GM18505 (cell line): Measurements from ENCODE around the gene MGAT5.

Experiments used
- ATAC-seq: cut with Tn5 transposase; IDR thresholded peaks from one replicate; pipeline ENCODE4 v1.9.1; 2021; ENCODE audit not compliant: unreplicated experiment
- POLR2A ChIP-seq: IDR thresholded peaks from 4 replicates; pipeline ENCODE4 v1.6.1; 2011; ENCODE audit warnings: borderline replicate concordance; ENCODE audit not compliant: insufficient read depth, insufficient read length; ENCODE audit errors: extremely low read depth

MGAT5 gene

DNA sequence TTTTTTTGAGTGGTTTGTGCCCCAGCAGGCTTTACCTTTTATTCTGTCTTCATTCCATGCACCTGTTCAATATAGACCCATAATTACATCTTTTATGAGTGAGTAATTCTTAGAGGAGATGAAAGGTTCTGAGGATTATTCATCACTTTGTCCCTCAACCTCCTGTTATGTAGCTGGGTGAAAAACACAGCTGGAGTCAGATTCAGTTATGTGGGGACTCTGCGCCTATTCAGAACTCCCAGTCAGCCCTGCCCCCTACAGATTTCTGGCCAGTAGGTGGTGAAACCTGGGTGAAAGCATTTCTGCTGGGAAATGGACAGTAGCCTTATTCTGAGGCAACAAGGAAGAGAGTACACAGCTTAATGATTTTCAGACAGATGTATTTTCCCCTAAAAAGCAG is 107.8 kb downstream of the MGAT5 start:
- ATAC-seq, result no peak
- no peak for TF ChIP-seq POLR2A

- no peak for ATAC-seq
- TF ChIP-seq POLR2A, result no peak
These were observed 108.3 kb downstream of the MGAT5 start for GRCh38 chr2:134362152-134362668.

GRCh38 chr2:134362740-134363139 is 108.9 kb downstream of the MGAT5 start:
- no peak for TF ChIP-seq POLR2A
- ATAC-seq, result no peak

DNA sequence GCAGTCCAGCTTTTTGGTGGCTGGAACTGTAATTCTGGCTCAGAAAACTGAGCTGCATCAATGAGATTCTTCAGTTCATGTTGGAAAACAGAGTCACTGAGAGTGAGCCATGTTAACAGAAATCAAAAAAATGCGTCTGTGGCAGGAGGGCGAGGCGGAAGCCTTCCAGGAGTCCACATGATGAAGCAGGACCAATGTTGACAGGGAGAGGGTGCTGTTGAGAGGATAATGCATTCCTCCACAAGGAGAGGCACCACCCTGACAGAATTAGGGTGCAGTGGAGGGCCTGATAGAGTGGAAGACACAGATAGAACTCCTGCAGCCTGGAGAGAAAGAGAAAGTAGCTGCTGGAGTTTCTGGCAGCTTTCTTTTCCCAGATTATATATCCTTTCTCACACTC is 111.5 kb downstream of the MGAT5 start:
- no peak for ATAC-seq

DNA sequence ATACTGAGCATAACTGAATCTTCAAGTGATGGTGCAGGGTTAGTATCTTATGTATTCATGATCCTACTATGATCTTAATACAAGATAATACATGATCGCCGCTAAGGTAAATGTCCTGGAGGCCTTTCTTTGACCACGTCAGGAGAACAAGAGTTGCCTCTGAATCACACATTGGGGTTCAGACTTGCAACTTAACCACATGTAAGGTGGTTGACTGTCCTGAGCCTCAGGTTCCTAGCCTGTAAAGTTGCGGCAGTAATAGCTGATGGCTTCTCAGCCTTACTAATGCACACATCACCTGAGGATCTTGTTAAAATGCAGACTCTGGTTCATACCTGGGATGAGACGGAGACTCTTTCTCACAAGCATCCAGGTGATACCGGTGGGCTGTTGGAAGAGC is 112.5 kb downstream of the MGAT5 start:
- no peak for TF ChIP-seq POLR2A

More for the DNA sequence above, 111.5 kb downstream of the MGAT5 start:
- no peak for TF ChIP-seq POLR2A

DNA sequence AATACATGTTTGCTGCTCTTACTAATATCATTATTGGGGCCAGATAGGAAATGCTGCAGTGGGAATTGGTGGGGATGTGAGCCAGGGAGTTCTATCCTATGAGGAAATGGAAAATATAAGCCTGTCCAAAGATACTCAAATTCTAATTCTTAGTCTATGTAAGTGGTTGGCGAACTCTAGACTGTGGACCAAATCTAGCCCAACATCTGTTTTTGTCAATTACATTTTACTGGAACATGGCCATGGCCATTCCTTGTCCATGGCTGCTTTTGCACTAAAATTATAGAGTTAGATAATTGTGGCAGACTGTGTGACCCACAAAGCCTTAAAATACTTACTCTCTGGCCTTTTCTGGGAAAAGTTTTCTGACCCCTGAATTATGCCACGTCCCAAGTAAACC is 113.3 kb downstream of the MGAT5 start:
- TF ChIP-seq POLR2A, result no peak
- ATAC-seq, result no peak

More for the DNA sequence above, 112.5 kb downstream of the MGAT5 start:
- no peak for ATAC-seq

DNA sequence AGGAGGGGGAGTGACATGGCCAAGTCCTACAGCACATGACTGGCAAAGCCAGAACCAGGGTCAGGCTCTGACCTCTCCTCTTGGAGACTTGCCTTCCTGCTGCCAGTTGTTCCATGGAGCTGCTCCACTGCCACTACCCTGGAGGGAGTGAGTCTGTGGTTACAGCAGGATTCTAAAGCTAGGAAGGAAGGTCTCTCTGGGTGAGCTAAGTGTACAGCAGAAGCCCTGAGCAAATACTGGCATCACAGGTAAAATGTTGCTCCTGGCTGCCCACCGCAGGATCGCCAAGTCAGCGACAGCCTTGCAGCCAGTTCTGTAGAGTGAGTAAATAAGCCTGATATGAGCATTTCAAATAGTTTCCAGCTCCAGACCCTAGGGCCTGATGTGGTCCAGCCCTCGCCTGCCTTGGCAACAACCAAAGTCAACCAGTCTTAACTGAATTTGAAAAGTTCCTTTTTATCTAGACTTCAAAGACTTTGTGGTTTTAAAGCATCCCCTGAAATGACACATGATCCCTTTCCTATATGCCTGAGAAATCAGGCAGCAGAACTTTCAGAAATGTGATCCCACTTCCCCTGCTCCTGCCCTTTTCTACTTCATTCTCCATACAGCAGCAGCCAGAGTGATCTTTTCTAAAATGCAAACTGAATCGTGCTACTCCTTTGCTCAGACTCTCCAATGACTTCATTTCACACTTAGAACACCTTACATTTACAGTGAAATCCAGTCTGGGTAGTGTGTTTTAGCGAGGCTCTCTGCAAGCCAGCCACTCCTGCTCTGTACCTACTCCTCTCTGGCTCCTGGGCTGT is 114.3 kb downstream of the MGAT5 start:
- TF ChIP-seq POLR2A, result no peak
- ATAC-seq, result no peak

GRCh38 chr2:134369220-134369902 is 115.5 kb downstream of the MGAT5 start:
- TF ChIP-seq POLR2A, result no peak
- no peak for ATAC-seq

DNA sequence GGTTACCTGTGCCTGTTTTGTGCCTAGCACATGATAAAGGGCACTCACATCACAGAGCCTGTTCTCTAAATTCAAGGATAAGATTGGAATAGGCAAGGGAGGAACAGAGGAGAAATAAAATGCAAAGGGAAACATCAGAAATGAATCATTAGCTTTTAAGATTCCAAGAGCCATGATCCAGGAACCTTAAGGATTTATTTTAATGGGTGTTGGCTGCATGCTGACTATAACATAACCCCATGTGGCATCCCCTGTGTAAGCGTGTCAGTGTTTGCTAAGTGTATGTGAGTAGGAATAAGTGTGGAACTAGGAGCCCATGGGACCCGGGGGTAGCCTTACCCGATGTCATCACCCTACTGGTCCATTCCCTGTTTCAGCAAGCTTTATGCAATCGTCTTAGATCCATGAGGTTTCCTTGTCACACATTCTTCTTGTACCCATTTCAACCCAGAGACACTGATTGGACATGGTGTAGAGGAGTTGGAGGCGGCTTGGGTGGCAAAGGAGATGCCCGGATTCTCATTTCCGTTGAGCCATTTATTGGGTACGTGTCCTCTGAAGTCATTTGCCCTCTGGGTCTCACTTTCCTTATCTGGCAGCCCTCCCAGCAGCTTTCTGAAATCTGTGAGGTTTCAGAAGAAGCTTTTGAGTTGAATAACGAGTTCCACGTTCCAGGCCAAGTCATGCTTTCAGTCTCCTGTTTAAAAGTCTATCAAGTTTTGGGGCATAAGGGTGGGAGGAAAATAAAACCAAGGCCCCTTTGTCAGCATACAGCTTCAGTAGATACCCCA is 117.0 kb downstream of the MGAT5 start:
- ATAC-seq, result no peak
- no peak for TF ChIP-seq POLR2A

DNA sequence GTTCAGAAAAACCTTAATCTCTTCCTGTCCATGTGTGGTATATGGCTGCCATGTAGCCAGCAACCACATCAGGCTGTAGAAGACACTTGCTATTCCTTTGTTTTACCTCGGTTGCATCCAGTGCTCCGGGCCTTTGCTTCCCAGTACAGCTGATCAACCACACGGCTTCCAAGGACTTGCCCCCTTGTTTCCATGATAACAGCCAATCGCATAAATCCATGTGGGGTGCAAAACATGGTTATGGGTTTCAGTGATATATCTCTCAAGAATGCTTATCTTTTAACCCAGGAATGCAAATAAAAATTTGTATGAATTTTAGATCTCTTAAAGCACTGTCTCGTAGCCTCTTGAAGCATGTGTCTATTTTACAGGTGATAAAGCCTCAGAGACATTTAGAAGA is 118.3 kb downstream of the MGAT5 start:
- no peak for ATAC-seq
- TF ChIP-seq POLR2A, result no peak

DNA sequence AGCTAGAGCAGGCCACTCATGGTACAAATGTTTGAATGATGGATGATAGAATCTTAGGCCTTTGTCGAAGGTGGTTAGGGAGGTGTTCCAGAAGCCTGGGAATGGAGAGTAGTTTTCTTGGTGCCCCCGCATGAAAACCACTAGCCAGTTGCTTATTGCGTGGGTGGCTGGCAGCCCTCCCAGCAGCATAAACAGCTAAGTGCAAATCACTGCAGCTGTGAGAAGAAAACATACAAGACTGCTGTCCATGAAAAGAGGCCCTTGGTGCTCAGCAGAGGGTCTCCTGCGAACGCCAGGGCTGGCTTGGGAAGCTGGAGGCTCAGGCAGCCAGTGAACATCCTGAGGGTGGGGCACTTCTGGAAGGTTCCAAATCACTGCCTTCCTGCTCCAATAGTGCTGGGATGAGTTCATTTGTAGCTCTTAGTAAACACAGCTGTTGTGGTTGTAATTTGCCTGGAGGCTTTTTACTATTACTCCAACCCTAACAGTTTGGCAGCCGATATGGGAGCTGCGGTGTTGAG is 118.8 kb downstream of the MGAT5 start:
- no peak for TF ChIP-seq POLR2A
- no peak for ATAC-seq

DNA sequence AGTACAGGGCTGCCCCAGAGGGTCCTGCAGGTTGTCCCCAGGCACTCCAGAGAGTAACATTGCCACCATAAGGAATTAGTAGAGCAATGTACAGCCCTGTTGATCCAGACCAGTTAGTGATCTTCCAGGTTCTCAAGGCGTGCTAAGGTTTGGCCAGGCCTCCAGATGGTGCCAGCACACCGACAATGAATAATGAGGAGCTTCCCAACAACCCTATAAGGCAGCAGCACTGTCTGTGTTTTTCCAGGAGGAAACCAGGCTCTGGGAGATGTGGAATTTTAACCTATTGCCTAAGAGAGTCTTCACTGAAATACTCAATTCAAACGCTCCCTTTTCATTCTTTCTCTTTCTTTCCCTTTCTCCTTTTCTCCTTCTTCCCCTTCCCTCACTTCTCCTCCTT is 122.1 kb downstream of the MGAT5 start:
- no peak for TF ChIP-seq POLR2A

DNA sequence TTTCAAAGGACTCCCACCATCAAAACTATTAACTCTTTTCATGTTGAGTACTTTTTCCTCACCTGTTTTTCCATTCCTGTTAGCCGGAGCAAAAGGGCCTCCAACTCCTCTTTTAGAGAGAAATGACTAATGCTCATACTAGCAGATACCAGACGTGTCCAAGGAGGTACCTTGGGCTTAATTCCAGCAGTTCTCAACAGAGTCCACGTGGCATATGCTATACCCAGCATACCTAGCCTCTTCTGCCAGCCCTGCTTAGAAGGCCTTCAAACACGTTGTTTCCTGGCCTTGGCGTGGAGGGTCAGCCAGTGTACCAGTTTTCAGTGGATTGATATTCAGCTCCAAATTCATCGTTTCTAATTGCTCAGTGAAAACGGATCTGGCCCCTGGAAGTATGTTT is 123.9 kb downstream of the MGAT5 start:
- no peak for TF ChIP-seq POLR2A
- no peak for ATAC-seq

More for the DNA sequence above, 122.1 kb downstream of the MGAT5 start:
- no peak for ATAC-seq
